Naive thymus-derived CD8-positive, alpha-beta T cell (primary cell): ENCODE data around the gene RPS19. TPM values are rescaled to one million over a fixed set of nuclear protein-coding genes. Genes with fewer than 3 reads are reported as not detected.

Experiments used
- ATAC-seq, 2 donors: fragments of 150-1000 bp; cut with Tn5 transposase in 1 of 2; sonication (Bioruptor Pico), chemical (Tn5 transposase) in 1 of 2; 1 replicate in 1 of 2; 2 replicates in 1 of 2; pipeline ENCODE4 v1.10.0; 2021; ENCODE audit warnings: mild to moderate bottlenecking in 2 of 2, moderate library complexity in 2 of 2
- POLR2A ChIA-PET: fragments of 350-600 bp; sonication (Branson Sonifier 250); formaldehyde crosslinking; loops from one replicate; lab custom pipeline; 2021; ENCODE audit warnings: antibody characterized with exemption; lab: Charles Lee
- DNase-seq, 10 donors: peaks; one replicate each; pipeline versions ENCODE4 v3.0.0 to v3.0.0-alpha.2; 2020 to 2022
- H3K27ac Mint-ChIP-seq, 10 donors: one replicate each; pipeline ENCODE4 v1.8.0; 2020 to 2022; ENCODE audit warnings: mild to moderate bottlenecking in 10 of 10, mixed read lengths in 10 of 10, moderate library complexity in 4 of 10, inconsistent platforms in 1 of 10
- H3K27me3 Mint-ChIP-seq, 5 donors: one replicate each; pipeline ENCODE4 v1.8.0; 2021 to 2022; ENCODE audit warnings: mixed read lengths in 5 of 5
- H3K36me3 Mint-ChIP-seq, 3 donors: one replicate each; pipeline ENCODE4 v1.8.0; 2020 to 2022; ENCODE audit warnings: mixed read lengths in 3 of 3, mild to moderate bottlenecking in 2 of 3, inconsistent platforms in 1 of 3
- H3K4me1 Mint-ChIP-seq, 4 donors: one replicate each; pipeline ENCODE4 v1.8.0; 2021 to 2022; ENCODE audit warnings: mixed read lengths in 4 of 4
- H3K4me3 Mint-ChIP-seq, 10 donors: one replicate each; pipeline ENCODE4 v1.8.0; 2020 to 2022; ENCODE audit warnings: mild to moderate bottlenecking in 10 of 10, mixed read lengths in 10 of 10, moderate library complexity in 6 of 10, inconsistent platforms in 1 of 10
- H3K9me3 Mint-ChIP-seq, 9 donors: one replicate each; pipeline ENCODE4 v1.8.0; 2020 to 2022; ENCODE audit warnings: mixed read lengths in 9 of 9, mild to moderate bottlenecking in 3 of 9, inconsistent platforms in 1 of 9, moderate library complexity in 1 of 9
- polyA plus RNA-seq, 3 donors: library from polyadenylated mRNA; unstranded; fragments of 300-500 nt; fragmentation: Illumina TruSeq; gene quantifications; one replicate each; pipeline ENCODE4 v1.2.3, GENCODE V29; 2021
- total RNA-seq, 8 experiments: library from RNA in 2 of 8; stranded (reverse) in 2 of 8; gene quantifications; one replicate each; pipeline ENCODE4 v1.2.3 and lab custom pipeline; 2021 to 2026

Gene RPS19
- total and polyA plus RNA-seq, 5 experiments from 2014 or later = 3,479 to 8,825 (median 6,905) TPM

DNA sequence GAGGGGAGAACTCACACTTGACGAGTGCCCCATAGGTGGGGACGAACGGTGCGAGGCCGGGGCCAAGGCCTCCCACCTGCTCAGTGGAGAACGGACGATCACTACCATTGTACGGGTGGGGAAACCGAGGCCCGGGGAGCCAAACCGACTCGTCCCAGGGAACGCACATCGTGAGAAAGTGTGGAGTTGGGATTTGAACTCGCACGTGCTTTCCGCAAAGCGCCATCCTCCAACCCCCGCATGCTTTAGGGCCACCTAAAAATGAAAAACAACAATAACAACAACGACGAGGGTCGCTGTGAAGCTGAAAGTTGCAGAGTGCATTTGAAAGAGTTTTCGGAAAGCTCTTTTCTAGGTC, 23.4 kb downstream of the RPS19 start:
- Mint-ChIP-seq H3K27me3 (peaks cover 0 to 1% (median 0%) of the 10 kb centered on the region in 5 donors), H3K4me3 (peak overlapping the region; percentile 94 to 99 (median 97)), H3K36me3 (peaks cover 10 to 32% (median 21%) of the 10 kb centered on the region in 3 donors), H3K4me1 (peaks cover 32 to 74% (median 50%) of the 10 kb centered on the region in 4 donors), H3K27ac (peak overlapping the region; percentile 94 to 100 (median 99)), H3K9me3 (no peaks in the 10 kb centered on the region)
- POLR2A ChIA-PET = interaction anchor here (1.3 to 13.9 kb wide), 12 partner anchors 9 to 619 kb away, joined by 3 to 819 read pairs (median 10); partner anchors contain the start of genes CD79A, ERFL, HNRNPUL1 and RABAC1
- no peak for DNase-seq
- ATAC-seq = no peak

DNA sequence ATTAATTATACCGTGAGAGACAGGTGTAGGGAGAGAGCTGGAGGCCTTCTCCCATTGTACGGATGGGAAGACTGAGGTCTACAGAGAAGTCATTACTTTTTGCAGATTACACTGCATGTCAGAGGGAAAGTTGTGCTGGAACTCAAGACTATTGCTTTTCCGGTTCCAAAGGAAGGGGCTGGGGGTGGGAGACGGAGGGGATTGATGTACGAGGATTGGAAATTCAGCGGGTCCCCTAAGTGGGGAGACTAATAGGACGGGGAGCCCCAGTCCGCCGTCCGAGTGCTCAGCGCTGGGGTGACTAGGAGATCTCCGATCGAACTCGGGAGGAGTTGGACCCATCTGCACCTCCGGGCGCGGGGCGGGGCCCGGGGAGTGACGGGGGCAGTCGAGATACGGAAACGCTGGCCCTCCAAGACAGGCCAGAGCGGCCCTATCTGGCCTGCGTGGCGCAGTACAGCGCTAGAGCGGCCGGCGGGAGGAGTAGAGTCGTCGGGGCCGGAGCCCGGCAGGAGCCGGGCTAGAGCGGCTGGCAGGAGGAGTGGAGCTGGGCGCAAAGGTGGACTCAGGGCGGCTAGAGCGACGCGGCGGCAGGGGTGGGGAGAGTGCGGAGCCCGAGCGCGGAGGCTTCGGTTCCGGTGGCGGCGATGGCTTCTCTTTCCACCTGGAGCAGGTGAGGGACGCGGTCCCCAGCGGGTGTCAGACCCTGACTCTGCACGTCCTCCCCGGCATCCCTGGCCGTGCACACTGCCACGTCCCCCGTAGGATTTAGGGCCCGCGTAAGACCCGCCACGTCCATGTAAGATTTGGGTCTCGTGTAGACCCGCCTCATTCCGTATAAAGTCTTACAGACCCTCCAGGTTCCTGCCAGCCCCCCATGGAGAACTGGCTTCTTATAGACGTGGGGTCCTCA, 24.0 kb downstream of the RPS19 start:
- ATAC-seq = peak; percentile 46 to 51
- POLR2A ChIA-PET = interaction anchor here (0.5 to 13.9 kb wide), 13 partner anchors 8 to 620 kb away, joined by 3 to 819 read pairs (median 8); partner anchors contain the start of genes CD79A, ERFL, HNRNPUL1 and RABAC1
- H3K27me3 Mint-ChIP-seq = peaks cover 0 to 1% (median 0%) of the 10 kb centered on the region in 5 donors
- H3K4me1 Mint-ChIP-seq = peaks cover 35 to 72% (median 49%) of the 10 kb centered on the region in 4 donors
- H3K9me3 Mint-ChIP-seq = no peaks in the 10 kb centered on the region
- DNase-seq = peak; percentile 72 to 94 (median 84)
- peak overlapping the region; percentile 94 to 99 (median 97) for H3K4me3 Mint-ChIP-seq
- peaks cover 10 to 35% (median 23%) of the 10 kb centered on the region in 3 donors for H3K36me3 Mint-ChIP-seq
- peak overlapping the region; percentile 94 to 100 (median 99) for H3K27ac Mint-ChIP-seq

GRCh38 chr19:41886761-41887710, 27.0 kb downstream of the RPS19 start:
- peak overlapping the region; percentile 94 to 100 (median 99) for H3K27ac Mint-ChIP-seq
- peaks cover 34 to 76% (median 49%) of the 10 kb centered on the region in 4 donors for H3K4me1 Mint-ChIP-seq
- H3K9me3 Mint-ChIP-seq = no peaks in the 10 kb centered on the region
- H3K27me3 Mint-ChIP-seq = peaks cover 0 to 1% (median 0%) of the 10 kb centered on the region in 5 donors
- DNase-seq = peak in 9 of 10 donors; percentile 52 to 94 (median 83)
- POLR2A ChIA-PET = interaction anchor here (0.6 to 13.9 kb wide), 19 partner anchors 9 to 335 kb away, joined by 3 to 819 read pairs (median 6); partner anchors contain the start of genes CD79A, ERFL, RABAC1 and RPS19
- peak overlapping the region; percentile 94 to 99 (median 97) for H3K4me3 Mint-ChIP-seq
- H3K36me3 Mint-ChIP-seq = peaks cover 15 to 55% (median 35%) of the 10 kb centered on the region in 3 donors
- ATAC-seq = peak; percentile 48 to 69

DNA sequence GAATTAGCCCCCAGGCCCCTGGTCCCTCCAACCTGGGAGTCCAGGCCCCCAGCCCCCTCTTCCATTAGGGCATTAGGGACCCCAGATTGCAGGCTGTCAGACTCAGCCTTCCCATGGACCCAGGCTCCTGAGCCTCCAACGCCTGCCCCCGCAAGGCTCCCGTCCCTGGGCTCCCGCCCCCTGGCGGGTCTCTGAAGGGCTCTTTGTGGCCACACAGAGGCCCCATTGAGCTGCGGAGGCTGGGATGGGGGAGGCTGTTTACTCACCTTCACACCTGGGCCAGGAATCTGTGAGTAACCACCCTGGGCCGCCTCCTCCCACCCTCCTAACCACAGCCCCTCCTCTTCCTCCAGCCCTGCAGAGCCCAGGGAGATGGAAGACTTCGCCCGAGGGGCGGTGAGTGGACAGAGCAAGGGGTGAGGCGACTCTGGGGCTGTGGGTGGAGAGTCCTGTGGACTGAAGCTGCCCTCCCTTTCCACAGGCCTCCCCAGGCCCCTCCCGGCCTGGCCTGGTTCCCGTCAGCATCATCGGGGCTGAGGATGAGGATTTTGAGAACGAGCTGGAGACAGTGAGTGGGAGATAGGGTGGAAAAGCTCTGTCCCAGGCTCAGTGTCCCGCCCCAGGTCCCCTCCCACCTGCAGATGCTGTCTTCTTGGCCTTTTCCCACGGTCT, 27.8 kb downstream of the RPS19 start:
- DNase-seq = peak; percentile 65 to 94 (median 84)
- peaks cover 29 to 74% (median 49%) of the 10 kb centered on the region in 4 donors for H3K4me1 Mint-ChIP-seq
- ATAC-seq = peak; percentile 56 to 58
- POLR2A ChIA-PET = interaction anchor here (0.6 to 13.9 kb wide), 15 partner anchors 9 to 345 kb away, joined by 3 to 819 read pairs (median 7); partner anchors contain the start of genes CD79A, ERFL, RABAC1 and RPS19
- peaks cover 9 to 53% (median 35%) of the 10 kb centered on the region in 3 donors for H3K36me3 Mint-ChIP-seq
- peaks cover 0 to 1% (median 0%) of the 10 kb centered on the region in 5 donors for H3K27me3 Mint-ChIP-seq
- H3K4me3 Mint-ChIP-seq = peak overlapping the region; percentile 94 to 99 (median 97)
- peak overlapping the region; percentile 94 to 100 (median 99) for H3K27ac Mint-ChIP-seq
- H3K9me3 Mint-ChIP-seq = no peaks in the 10 kb centered on the region

DNA sequence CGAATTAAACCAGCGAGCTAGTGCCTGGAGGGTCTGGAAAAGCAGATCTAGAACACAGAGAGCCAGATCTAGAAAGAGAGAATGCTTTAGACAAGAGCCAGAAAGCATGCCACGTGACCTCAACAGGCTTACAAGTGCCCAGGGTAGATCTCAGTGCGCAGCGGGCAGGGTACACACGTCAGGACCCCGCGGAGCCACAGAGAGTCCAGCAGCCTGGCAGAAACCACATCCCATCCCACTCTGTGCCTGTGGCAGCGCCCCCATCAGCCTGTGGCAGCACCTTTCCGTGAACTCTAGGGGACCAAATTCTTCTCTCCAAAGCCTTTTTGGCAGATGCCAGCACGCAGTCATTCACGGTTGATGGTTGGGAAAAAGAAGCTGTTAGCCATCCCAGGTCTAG, 28.9 kb downstream of the RPS19 start:
- H3K27me3 Mint-ChIP-seq = peaks cover 0 to 1% (median 0%) of the 10 kb centered on the region in 5 donors
- peaks cover 9 to 57% (median 33%) of the 10 kb centered on the region in 3 donors for H3K36me3 Mint-ChIP-seq
- H3K9me3 Mint-ChIP-seq = no peaks in the 10 kb centered on the region
- H3K4me3 Mint-ChIP-seq = peak overlapping the region; percentile 94 to 99 (median 97)
- peak overlapping the region; percentile 94 to 100 (median 99) for H3K27ac Mint-ChIP-seq
- peaks cover 32 to 77% (median 56%) of the 10 kb centered on the region in 4 donors for H3K4me1 Mint-ChIP-seq
- DNase-seq (peak in 8 of 10 donors; percentile 43 to 78 (median 74)), ATAC-seq (peak; percentile 5 to 42)
- POLR2A ChIA-PET = interaction anchor here (1.3 to 13.9 kb wide), 12 partner anchors 17 to 187 kb away, joined by 3 to 819 read pairs (median 10); partner anchors contain the start of genes CD79A, ERFL, RABAC1 and RPS19

DNA sequence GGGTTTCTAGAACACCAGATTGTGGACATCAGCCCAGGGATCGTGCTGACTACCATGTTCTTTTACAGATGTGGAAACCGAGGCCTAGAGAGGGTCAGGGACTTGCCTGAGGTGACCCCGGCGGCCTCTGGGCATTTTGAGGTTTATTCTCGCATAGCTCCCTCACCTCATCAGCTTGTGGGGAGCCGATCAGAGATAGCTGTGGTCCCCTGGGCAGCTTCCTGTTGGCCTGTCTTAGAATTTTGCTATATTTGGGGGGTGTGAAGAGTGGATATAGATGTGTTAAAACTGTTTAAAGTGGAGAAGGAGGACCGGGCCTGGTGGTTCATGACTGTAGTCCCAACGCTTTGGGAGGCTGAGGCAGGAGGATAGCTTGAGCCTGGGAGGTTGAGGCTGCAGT, 29.8 kb downstream of the RPS19 start:
- ATAC-seq (no peak), DNase-seq (no peak)
- H3K27ac Mint-ChIP-seq = peak overlapping the region; percentile 94 to 100 (median 99)
- H3K36me3 Mint-ChIP-seq = peaks cover 9 to 65% (median 33%) of the 10 kb centered on the region in 3 donors
- no peaks in the 10 kb centered on the region for H3K9me3 Mint-ChIP-seq
- H3K27me3 Mint-ChIP-seq = peaks cover 0 to 1% (median 0%) of the 10 kb centered on the region in 5 donors
- peaks cover 33 to 80% (median 62%) of the 10 kb centered on the region in 4 donors for H3K4me1 Mint-ChIP-seq
- peak overlapping the region; percentile 94 to 99 (median 97) for H3K4me3 Mint-ChIP-seq
- POLR2A ChIA-PET = interaction anchor here (1.3 to 13.9 kb wide), 9 partner anchors 9 to 69 kb away, joined by 4 to 819 read pairs (median 176); partner anchors contain the start of genes CD79A, ERFL, RABAC1 and RPS19

DNA sequence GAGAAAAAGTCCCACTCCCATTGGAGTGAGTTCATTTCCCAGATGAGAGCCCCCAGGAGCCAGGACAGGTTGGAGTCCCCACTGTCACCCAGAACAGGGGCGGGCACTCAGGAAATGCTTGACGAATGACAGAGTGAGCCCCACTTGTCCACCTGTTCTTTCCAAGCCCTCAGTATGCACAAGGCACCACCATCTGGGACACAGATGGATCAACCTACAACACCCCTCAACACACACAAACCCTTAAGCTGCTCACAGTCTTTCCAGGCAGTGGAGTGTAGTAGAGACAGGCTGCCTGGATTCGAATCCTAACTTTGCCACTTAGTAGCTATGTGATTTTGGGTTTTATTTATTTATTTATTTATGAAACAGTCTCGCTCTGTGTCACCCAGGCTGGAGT, 30.9 kb downstream of the RPS19 start:
- H3K9me3 Mint-ChIP-seq = no peaks in the 10 kb centered on the region
- peaks cover 0 to 1% (median 0%) of the 10 kb centered on the region in 5 donors for H3K27me3 Mint-ChIP-seq
- ATAC-seq (no peak), DNase-seq (no peak)
- H3K4me1 Mint-ChIP-seq = peaks cover 35 to 80% (median 66%) of the 10 kb centered on the region in 4 donors
- POLR2A ChIA-PET = interaction anchor here (0.7 to 13.9 kb wide), 9 partner anchors 10 to 68 kb away, joined by 3 to 819 read pairs (median 21); partner anchors contain the start of genes CD79A, ERFL, RABAC1 and RPS19
- peak overlapping the region in 6 of 10 donors; percentile 48 to 97 (median 74) for H3K4me3 Mint-ChIP-seq
- H3K27ac Mint-ChIP-seq = peak overlapping the region; percentile 13 to 99 (median 92)
- peaks cover 9 to 68% (median 36%) of the 10 kb centered on the region in 3 donors for H3K36me3 Mint-ChIP-seq

- peak overlapping the region in 7 of 10 donors; percentile 69 to 97 (median 81) for H3K4me3 Mint-ChIP-seq
- H3K27ac Mint-ChIP-seq = peak overlapping the region; percentile 83 to 99 (median 92)
- H3K36me3 Mint-ChIP-seq = peaks cover 4 to 66% (median 23%) of the 10 kb centered on the region in 3 donors
- H3K9me3 Mint-ChIP-seq = no peaks in the 10 kb centered on the region
- peaks cover 34 to 75% (median 70%) of the 10 kb centered on the region in 4 donors for H3K4me1 Mint-ChIP-seq
- DNase-seq = no peak
- no peak for ATAC-seq
- H3K27me3 Mint-ChIP-seq = peaks cover 0 to 1% (median 0%) of the 10 kb centered on the region in 5 donors
- POLR2A ChIA-PET = interaction anchor here (1.4 to 13.9 kb wide), 8 partner anchors 9 to 55 kb away, joined by 3 to 819 read pairs (median 98); partner anchors contain the start of genes CD79A, ERFL and RPS19
Observed at GRCh38 chr19:41892173-41892902, 32.3 kb downstream of the RPS19 start.

DNA sequence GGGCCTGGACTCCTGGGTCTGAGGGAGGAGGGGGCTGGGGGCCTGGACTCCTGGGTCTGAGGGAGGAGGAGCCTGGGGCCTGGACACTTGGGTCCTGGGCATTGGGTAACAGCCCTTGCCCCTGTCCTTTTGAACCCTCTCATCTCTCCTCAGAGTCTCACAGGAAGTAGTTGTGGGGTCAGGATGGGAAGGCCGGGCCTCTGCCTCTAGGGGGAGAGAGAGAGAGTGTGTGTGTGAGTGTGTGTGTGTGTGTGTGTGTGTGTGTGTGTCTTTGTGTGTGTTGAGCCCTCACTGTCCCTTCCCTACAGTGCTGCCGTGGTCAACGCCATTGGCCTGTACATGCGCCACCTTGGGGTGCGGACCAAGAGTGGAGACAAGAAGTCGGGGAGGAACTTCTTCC, 33.8 kb downstream of the RPS19 start:
- Mint-ChIP-seq H3K27ac (peak overlapping the region; percentile 78 to 98 (median 90)), H3K4me1 (peaks cover 37 to 81% (median 75%) of the 10 kb centered on the region in 4 donors), H3K27me3 (no peaks in the 10 kb centered on the region), H3K4me3 (peak overlapping the region in 9 of 10 donors; percentile 53 to 86 (median 74)), H3K36me3 (peaks cover 4 to 73% (median 25%) of the 10 kb centered on the region in 3 donors), H3K9me3 (no peaks in the 10 kb centered on the region)
- ATAC-seq (peak; percentile 19 to 41), DNase-seq (peak in 1 of 10 donors; percentile 42)
- POLR2A ChIA-PET = interaction anchor here (2.3 to 3.9 kb wide), 2 partner anchors 15 to 28 kb away, joined by 5 to 61 read pairs; no protein-coding TSS in a partner anchor

GRCh38 chr19:41894350-41894749, 34.3 kb downstream of the RPS19 start:
- Mint-ChIP-seq H3K36me3 (peaks cover 9 to 73% (median 21%) of the 10 kb centered on the region in 3 donors), H3K27ac (peak overlapping the region; percentile 78 to 98 (median 90)), H3K4me1 (peaks cover 36 to 81% (median 74%) of the 10 kb centered on the region in 4 donors), H3K4me3 (peak overlapping the region in 9 of 10 donors; percentile 14 to 86 (median 74)), H3K27me3 (no peaks in the 10 kb centered on the region), H3K9me3 (no peaks in the 10 kb centered on the region)
- ATAC-seq (no peak), DNase-seq (no peak)
- POLR2A ChIA-PET = interaction anchor here (0.5 to 3.9 kb wide), 7 partner anchors 10 to 62 kb away, joined by 3 to 61 read pairs (median 5); no protein-coding TSS in a partner anchor
